Psoas muscle (tissue), 8 donors: ENCODE data around the gene LIX1L. TPM values are rescaled to one million over a fixed set of nuclear protein-coding genes. Genes with fewer than 3 reads are reported as not detected.

Experiments
- ATAC-seq, 4 donors: fragments of 200-7000 bp; cut with Tn5 transposase; one replicate each; pipeline ENCODE4 v1.9.1; 2020; ENCODE audit warnings: moderate library complexity in 3 of 4, mild to moderate bottlenecking in 2 of 4
- DNase-seq, 2 donors: peaks; one replicate each; pipeline ENCODE4 v3.0.0-alpha.2; 2020
- H3K27ac ChIP-seq: fragments of 200-600 bp; one replicate; pipeline ENCODE4 v1.8.0; 2022
- H3K27me3 ChIP-seq, 3 donors: fragments of 200-600 bp in 1 of 3; one replicate each; pipeline versions ENCODE4 v1.6.1 to v1.8.0; 2013 to 2022; ENCODE audit warnings: low read length in 2 of 3, mild to moderate bottlenecking in 2 of 3, moderate library complexity in 1 of 3; ENCODE audit not compliant: insufficient read depth in 3 of 3
- H3K36me3 ChIP-seq, 2 donors: fragments of 200-600 bp in 1 of 2; one replicate each; pipeline versions ENCODE4 v1.6.1 to v1.8.0; 2013 to 2022; ENCODE audit warnings: low read depth in 1 of 2, mild to moderate bottlenecking in 1 of 2, moderate library complexity in 1 of 2; ENCODE audit not compliant: insufficient read depth in 1 of 2
- H3K4me1 ChIP-seq: fragments of 200-600 bp; one replicate; pipeline ENCODE4 v1.8.0; 2022
- H3K4me3 ChIP-seq: fragments of 200-600 bp; one replicate; pipeline ENCODE4 v1.8.0; 2022; ENCODE audit warnings: mild to moderate bottlenecking
- H3K9me3 ChIP-seq: fragments of 200-600 bp; one replicate; pipeline ENCODE4 v1.8.0; 2022
- WGBS, 3 donors: extraction: QIAGEN DNeasy Blood & Tissue Kit; methylation state at CpG; one replicate each; pipeline versions ENCODE4 v1.1.6 to v1.1.7; 2013; 5-methylcytosine and 5-hydroxymethylcytosine counted together
- intact Hi-C, 2 donors: fragments of 100-400 bp; cut with DNase I; formaldehyde crosslinking; loops; one replicate each; pipeline versions ENCODE4 v1.11.0 to v1.14.2; 2022
- polyA plus RNA-seq, 3 donors: library from polyadenylated mRNA; stranded (reverse); fragments of 200-250 nt; gene quantifications; one replicate each; pipeline ENCODE4 v1.2.3, GENCODE V29; 2013
- total RNA-seq, 4 donors: library from RNA; stranded (reverse); fragmentation: NEBNext Ultra II Directional in 2 of 4; extraction: Animal tissue kit (Norgen Biotek cat#: 25700) in 2 of 4; gene quantifications; one replicate each; pipeline versions ENCODE4 v1.2.1 to v1.2.4, GENCODE V29; 2021 to 2023
- TF ChIP-seq, protein P1 (sequence below): fragments of 200-600 bp; IDR thresholded peaks from one replicate; pipeline ENCODE4 v1.8.0; 2022; ENCODE audit warnings: antibody characterized with exemption
- donor health status: healthy with polysubstance abuse.
- donor health status: DM: no; HTN: no; CAD: no; lungs with moderate emphysema.
- donor health status: Bipolar disorder and iron deficiency.
- donor health status: healthy.
- donor health status: DM: yes; HTN: yes; CAD: no.
- donor health status: DM: no; HTN: no; CAD: no.
- donor health status: DM: no; HTN: no; CAD: no.
- donor health status: DM: yes; HTN: yes; CAD: no.

The LIX1L gene
- total and polyA plus RNA-seq, 7 donors, result 14.6 to 59.7 (median 28.1) TPM

- Histone ChIP-seq H3K27me3 (no peaks in the 10 kb centered on the region), H3K4me1 (peaks cover 34% of the 10 kb centered on the region), H3K27ac (peak overlapping the region; percentile 86), H3K9me3 (peaks cover 6% of the 10 kb centered on the region), H3K36me3 (peaks cover 0 to 6% of the 10 kb centered on the region in 2 donors), H3K4me3 (peak overlapping the region; percentile 85)
- 0 to 3% (median 1%) methylated on average over 5 of the region's 5 CpGs for WGBS, 3 donors
- TF ChIP-seq, protein P1, sequence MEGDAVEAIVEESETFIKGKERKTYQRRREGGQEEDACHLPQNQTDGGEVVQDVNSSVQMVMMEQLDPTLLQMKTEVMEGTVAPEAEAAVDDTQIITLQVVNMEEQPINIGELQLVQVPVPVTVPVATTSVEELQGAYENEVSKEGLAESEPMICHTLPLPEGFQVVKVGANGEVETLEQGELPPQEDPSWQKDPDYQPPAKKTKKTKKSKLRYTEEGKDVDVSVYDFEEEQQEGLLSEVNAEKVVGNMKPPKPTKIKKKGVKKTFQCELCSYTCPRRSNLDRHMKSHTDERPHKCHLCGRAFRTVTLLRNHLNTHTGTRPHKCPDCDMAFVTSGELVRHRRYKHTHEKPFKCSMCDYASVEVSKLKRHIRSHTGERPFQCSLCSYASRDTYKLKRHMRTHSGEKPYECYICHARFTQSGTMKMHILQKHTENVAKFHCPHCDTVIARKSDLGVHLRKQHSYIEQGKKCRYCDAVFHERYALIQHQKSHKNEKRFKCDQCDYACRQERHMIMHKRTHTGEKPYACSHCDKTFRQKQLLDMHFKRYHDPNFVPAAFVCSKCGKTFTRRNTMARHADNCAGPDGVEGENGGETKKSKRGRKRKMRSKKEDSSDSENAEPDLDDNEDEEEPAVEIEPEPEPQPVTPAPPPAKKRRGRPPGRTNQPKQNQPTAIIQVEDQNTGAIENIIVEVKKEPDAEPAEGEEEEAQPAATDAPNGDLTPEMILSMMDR, result no peak
- intact Hi-C loops, result loop anchor here in 1 of 2 donors (5.0 kb wide), 1 partner anchor 78 kb away; the partner anchor contains the start of gene ANKRD35
- DNase-seq, result no peak
- no peak for ATAC-seq
Measured at GRCh38 chr1:145965119-145965744, 7.4 kb upstream of the LIX1L start.

- WGBS, 3 donors, result 1% methylated on average over 37 of the region's 37 CpGs
- peak within 1 kb of the TSS; percentile 85 for H3K4me3 ChIP-seq
- H3K36me3 ChIP-seq, result peaks cover 0 to 6% of the 10 kb centered on the region in 2 donors
- intact Hi-C loops, result loop anchor here (5.0 kb wide), 2 partner anchors 77 to 107 kb away; partner anchors contain the start of genes ANKRD35 (in 1 of the 2) and PIAS3 (in 1 of the 2)
- peaks cover 40% of the 10 kb centered on the region for H3K4me1 ChIP-seq
- peak within 1 kb of the TSS; percentile 86 for H3K27ac ChIP-seq
- DNase-seq, result peak; percentile 95 to 97
- TF ChIP-seq, protein P1, result no peak
- H3K9me3 ChIP-seq, result peaks cover 6% of the 10 kb centered on the region
- peak; percentile 77 to 82 (median 78) for ATAC-seq
- H3K27me3 ChIP-seq, result no peaks in the 10 kb centered on the region
Measured at GRCh38 chr1:145964328-145965118, 6.7 kb upstream of the LIX1L start, which contains the start of the genes ANKRD34A and POLR3GL. ANKRD34A (minus strand) TSS chr1:145964575; CDS start chr1:145961759, 2,816 bp downstream. POLR3GL (plus strand) TSS chr1:145964690; CDS start chr1:145974866, 10,176 bp downstream.

GRCh38 chr1:145963265-145964019 lies 5.6 kb upstream of the LIX1L start:
- Histone ChIP-seq H3K4me1 (peaks cover 49% of the 10 kb centered on the region), H3K27me3 (no peaks in the 10 kb centered on the region), H3K36me3 (peaks cover 0 to 5% of the 10 kb centered on the region in 2 donors), H3K9me3 (peaks cover 6% of the 10 kb centered on the region), H3K4me3 (peak overlapping the region; percentile 85), H3K27ac (peak overlapping the region; percentile 86)
- ATAC-seq (no peak), DNase-seq (no peak)
- TF ChIP-seq, protein P1, result no peak
- WGBS, 3 donors, result 29 to 37% (median 29%) methylated on average over 5 of the region's 5 CpGs
- intact Hi-C loops, result loop anchor here in 1 of 2 donors (5.0 kb wide), 1 partner anchor 106 kb away; the partner anchor contains the start of gene PIAS3
